Vagina (tissue), 2 donors: ENCODE measurements around the gene GPC5.

Experiments used
- CTCF ChIP-seq, 3 experiments: fragments of 450-650 bp in 2 of 3; fragments of 200-600 bp in 1 of 3; sonication (generic) in 1 of 3; IDR thresholded peaks; one replicate each; pipeline ENCODE4 v1.5.1; 2017 to 2019; ENCODE audit warnings: antibody characterized with exemption in 3 of 3, mild to moderate bottlenecking in 2 of 3, moderate library complexity in 2 of 3
- POLR2A ChIP-seq, 2 donors: fragments of 450-650 bp; IDR thresholded peaks; one replicate each; pipeline ENCODE4 v1.6.1; 2017; ENCODE audit warnings: antibody characterized with exemption in 2 of 2, mild to moderate bottlenecking in 2 of 2, moderate library complexity in 2 of 2

GRCh38 chr13:91894316-91894715 is 495.9 kb downstream of the GPC5 start:
- TF ChIP-seq CTCF (IDR thresholded peaks at IDR 0.05) (no peak), POLR2A (IDR thresholded peaks at IDR 0.05) (no peak)
